SK-N-MC (cell line): ENCODE measurements around the gene MTF1.

ENCODE experiments used
- DNase-seq: peaks from one replicate; pipeline ENCODE4 v3.0.0-alpha.2; 2011; ENCODE audit warnings: low read depth, low spot score
- H3K27ac ChIP-seq: fragments of 200-600 bp; sonication (generic); 2 replicates; pipeline ENCODE4 v1.5.1; 2016; ENCODE audit warnings: mixed run types
- H3K36me3 ChIP-seq: fragments of 200-600 bp; sonication (generic); 2 replicates; pipeline ENCODE4 v1.6.1; 2017; ENCODE audit warnings: antibody characterized with exemption, low read length, mixed read lengths; ENCODE audit not compliant: insufficient read depth
- H3K4me3 ChIP-seq: fragments of 200-600 bp; sonication (generic); 2 replicates; pipeline ENCODE4 v1.5.1; 2016
- H3K9ac ChIP-seq: fragments of 200-600 bp; sonication (generic); 2 replicates; pipeline ENCODE4 v1.8.0; 2017; ENCODE audit warnings: mixed run types, mixed read lengths; ENCODE audit not compliant: insufficient read length
- H3K9me3 ChIP-seq: fragments of 200-600 bp; sonication (generic); 2 replicates; pipeline ENCODE4 v1.6.1; 2017; ENCODE audit warnings: low read depth, mild to moderate bottlenecking, antibody characterized with exemption, low read length, moderate library complexity, mixed read lengths
- EZH2 ChIP-seq: fragments of 200-600 bp; sonication (generic); IDR thresholded peaks from one replicate; pipeline ENCODE4 v1.6.1; 2017; ENCODE audit warnings: antibody characterized with exemption
- FOXP2 ChIP-seq: optimal IDR thresholded peaks from 2 replicates; pipeline ENCODE3; 2011; ENCODE audit warnings: mild to moderate bottlenecking, moderate library complexity; ENCODE audit not compliant: insufficient read depth; ENCODE audit errors: extremely low read length, control extremely low read depth
- POLR2AphosphoS5 ChIP-seq: IDR thresholded peaks from 2 replicates; pipeline ENCODE4 v1.6.1; 2012; ENCODE audit warnings: mild to moderate bottlenecking, low read depth, low read length, borderline replicate concordance

The MTF1 gene

GRCh38 chr1:37845049-37845646, 14.2 kb downstream of the MTF1 start:
- Histone ChIP-seq H3K9ac (no peak overlapping the region), H3K4me3 (no peak overlapping the region), H3K27ac (no peak overlapping the region), H3K36me3 (peaks cover 4% of the 10 kb centered on the region; the same call in 1 of the 2 replicates), H3K9me3 (no peaks in the 10 kb centered on the region)
- TF ChIP-seq POLR2AphosphoS5 (no peak), FOXP2 (no peak), EZH2 (no peak)
- DNase-seq = no peak

GRCh38 chr1:37844536-37844935, 14.9 kb downstream of the MTF1 start:
- no peak overlapping the region for H3K4me3 ChIP-seq
- H3K9me3 ChIP-seq = no peaks in the 10 kb centered on the region
- H3K27ac ChIP-seq = no peak overlapping the region
- no peak for DNase-seq
- H3K36me3 ChIP-seq = peaks cover 9% of the 10 kb centered on the region
- TF ChIP-seq EZH2 = no peak
- no peak for TF ChIP-seq FOXP2
- no peak for TF ChIP-seq POLR2AphosphoS5
- H3K9ac ChIP-seq = no peak overlapping the region

GRCh38 chr1:37841652-37842051, 17.7 kb downstream of the MTF1 start:
- Histone ChIP-seq H3K27ac (no peak overlapping the region), H3K9ac (no peak overlapping the region), H3K4me3 (no peak overlapping the region), H3K9me3 (no peaks in the 10 kb centered on the region), H3K36me3 (peaks cover 20% of the 10 kb centered on the region)
- DNase-seq = no peak
- TF ChIP-seq POLR2AphosphoS5 = no peak
- TF ChIP-seq EZH2 = no peak
- TF ChIP-seq FOXP2 = no peak

- no peaks in the 10 kb centered on the region for H3K9me3 ChIP-seq
- no peak overlapping the region for H3K4me3 ChIP-seq
- H3K9ac ChIP-seq = no peak overlapping the region
- TF ChIP-seq EZH2 = no peak
- no peak for TF ChIP-seq FOXP2
- TF ChIP-seq POLR2AphosphoS5 = no peak
- H3K36me3 ChIP-seq = peaks cover 27% of the 10 kb centered on the region
- no peak overlapping the region for H3K27ac ChIP-seq
- no peak for DNase-seq
Observed at GRCh38 chr1:37840711-37841110, 18.7 kb downstream of the MTF1 start.

GRCh38 chr1:37839676-37840075, 19.7 kb downstream of the MTF1 start:
- no peak overlapping the region for H3K4me3 ChIP-seq
- TF ChIP-seq EZH2 = no peak
- no peak for TF ChIP-seq POLR2AphosphoS5
- no peak for TF ChIP-seq FOXP2
- no peak overlapping the region for H3K27ac ChIP-seq
- H3K36me3 ChIP-seq = peaks cover 34% of the 10 kb centered on the region
- no peak overlapping the region for H3K9ac ChIP-seq
- no peaks in the 10 kb centered on the region for H3K9me3 ChIP-seq
- no peak for DNase-seq

- H3K9ac ChIP-seq = no peak overlapping the region
Observed at GRCh38 chr1:37836788-37837187, 22.6 kb downstream of the MTF1 start.

GRCh38 chr1:37831809-37832208, 27.6 kb downstream of the MTF1 start:
- peaks cover 49% of the 10 kb centered on the region for H3K36me3 ChIP-seq

More at GRCh38 chr1:37836788-37837187, 22.6 kb downstream of the MTF1 start:
- no peak overlapping the region for H3K4me3 ChIP-seq
- no peak for DNase-seq
- H3K9me3 ChIP-seq = no peaks in the 10 kb centered on the region
- no peak overlapping the region for H3K27ac ChIP-seq
- peaks cover 53% of the 10 kb centered on the region for H3K36me3 ChIP-seq
- TF ChIP-seq EZH2 (no peak), FOXP2 (no peak), POLR2AphosphoS5 (no peak)

GRCh38 chr1:37831109-37831508, 28.3 kb downstream of the MTF1 start:
- Histone ChIP-seq H3K9ac (no peak overlapping the region), H3K36me3 (peaks cover 45% of the 10 kb centered on the region), H3K4me3 (no peak overlapping the region), H3K27ac (no peak overlapping the region), H3K9me3 (no peaks in the 10 kb centered on the region)
- TF ChIP-seq FOXP2 (no peak), EZH2 (no peak), POLR2AphosphoS5 (no peak)
- DNase-seq = no peak

More at GRCh38 chr1:37831809-37832208, 27.6 kb downstream of the MTF1 start:
- no peaks in the 10 kb centered on the region for H3K9me3 ChIP-seq
- H3K27ac ChIP-seq = no peak overlapping the region
- no peak overlapping the region for H3K4me3 ChIP-seq
- no peak for DNase-seq
- no peak for TF ChIP-seq FOXP2
- no peak for TF ChIP-seq POLR2AphosphoS5
- no peak for TF ChIP-seq EZH2
- no peak overlapping the region for H3K9ac ChIP-seq

GRCh38 chr1:37828410-37829074, 30.9 kb downstream of the MTF1 start:
- no peak overlapping the region for H3K27ac ChIP-seq
- no peak for TF ChIP-seq EZH2
- H3K9ac ChIP-seq = no peak overlapping the region
- peaks cover 29% of the 10 kb centered on the region for H3K36me3 ChIP-seq
- DNase-seq = no peak
- no peak overlapping the region for H3K4me3 ChIP-seq
- no peaks in the 10 kb centered on the region for H3K9me3 ChIP-seq
